Endothelial cell of umbilical vein (primary cell): ENCODE data around the gene REEP1. TPM values are rescaled to one million over a fixed set of nuclear protein-coding genes. Genes with fewer than 3 reads are reported as not detected.

Experiments used
- BruUV-seq: library from RNA; stranded (reverse); fragments of 400-500 nt; replicated peaks from 2 replicates; lab custom pipeline; 2021; lab: Mats Ljungman, UMichigan
- CTCF ChIA-PET: fragments of 300-600, 350-600 bp; sonication (Branson Sonifier 250); formaldehyde crosslinking; loops from one replicate; lab custom pipeline; 2021; ENCODE audit warnings: antibody characterized with exemption, inconsistent platforms; lab: Charles Lee
- POLR2A ChIA-PET: fragments of 300-600, 350-600 bp; sonication (Branson Sonifier 250); formaldehyde crosslinking; loops from one replicate; lab custom pipeline; 2021; ENCODE audit warnings: antibody characterized with exemption, inconsistent platforms; lab: Charles Lee
- DNase-seq: peaks from one replicate; pipeline ENCODE4 v3.0.0-alpha.2; 2011; ENCODE audit warnings: low read depth, low spot score
- FAIRE-seq: peaks from 2 replicates; lab custom pipeline; 2011; peaks lifted over from hg19 to GRCh38; lab: Jason Lieb, UNC
- H2AFZ ChIP-seq: 2 replicates; pipeline ENCODE4 v1.6.0; 2012; ENCODE audit warnings: low read depth, low read length, control low read depth, inconsistent platforms
- H3K27ac ChIP-seq: 2 replicates; pipeline ENCODE4 v1.5.1; 2011; ENCODE audit warnings: low read depth, mild to moderate bottlenecking, control low read depth, low read length, moderate library complexity; ENCODE audit not compliant: insufficient read depth
- H3K27me3 ChIP-seq, 2 experiments: 2 replicates each; pipeline versions ENCODE4 v1.6.0 to v1.6.1; 2011; ENCODE audit warnings: low read length in 2 of 2, mixed read lengths in 1 of 2; ENCODE audit not compliant: control insufficient read depth in 2 of 2, insufficient read depth in 2 of 2
- H3K36me3 ChIP-seq, 2 experiments: 2 replicates in 1 of 2; 3 replicates in 1 of 2; pipeline ENCODE4 v1.5.1; 2011; ENCODE audit warnings: low read length in 2 of 2, mild to moderate bottlenecking in 1 of 2, moderate library complexity in 1 of 2; ENCODE audit not compliant: control insufficient read depth in 2 of 2, insufficient read depth in 2 of 2; ENCODE audit errors: extremely low read depth in 1 of 2
- H3K4me1 ChIP-seq: 3 replicates; pipeline ENCODE4 v1.5.1; 2011; ENCODE audit warnings: mild to moderate bottlenecking, low read length; ENCODE audit not compliant: control insufficient read depth, insufficient read depth; ENCODE audit errors: extremely low read depth
- H3K4me2 ChIP-seq: 2 replicates; pipeline ENCODE4 v1.6.1; 2011; ENCODE audit warnings: low read length, control low read depth, mixed read lengths; ENCODE audit not compliant: insufficient read depth
- H3K4me3 ChIP-seq, 3 experiments: fragments of 200-600 bp in 1 of 3; sonication (generic), shearing (Covaris generic) in 1 of 3; replicated peaks in 1 of 3; 2 replicates each; pipeline ENCODE4 v1.5.1; 2011 to 2016; ENCODE audit warnings: control low read depth in 3 of 3, low read length in 3 of 3, mild to moderate bottlenecking in 2 of 3, inconsistent platforms in 1 of 3, low read depth in 1 of 3, moderate library complexity in 1 of 3; ENCODE audit not compliant: insufficient read depth in 1 of 3
- H3K79me2 ChIP-seq: 2 replicates; pipeline ENCODE4 v1.6.0; 2012; ENCODE audit warnings: low read length, inconsistent platforms; ENCODE audit not compliant: control insufficient read depth, insufficient read depth
- H3K9ac ChIP-seq: replicated peaks from 2 replicates; pipeline ENCODE3; 2011; ENCODE audit warnings: low read length, control low read depth; ENCODE audit not compliant: insufficient read depth; ENCODE audit errors: extremely low read depth
- H3K9me1 ChIP-seq: replicated peaks from 3 replicates; pipeline ENCODE4 v1.6.0; 2011; ENCODE audit warnings: mild to moderate bottlenecking, low read length; ENCODE audit not compliant: control insufficient read depth, insufficient read depth; ENCODE audit errors: extremely low read depth
- H3K9me3 ChIP-seq: replicated peaks from 2 replicates; pipeline ENCODE4 v1.5.1; 2012; ENCODE audit warnings: low read length, inconsistent platforms; ENCODE audit not compliant: control insufficient read depth, insufficient read depth
- H4K20me1 ChIP-seq: replicated peaks from 2 replicates; pipeline ENCODE3; 2011; ENCODE audit warnings: mild to moderate bottlenecking, low read length; ENCODE audit not compliant: control insufficient read depth, insufficient read depth; ENCODE audit errors: extremely low read depth
- GATA2 ChIP-seq: IDR thresholded peaks from 2 replicates; pipeline ENCODE4 v1.7.0; 2011; ENCODE audit warnings: low read depth, mild to moderate bottlenecking, moderate library complexity, mixed read lengths, low read length; ENCODE audit not compliant: insufficient read length, insufficient read depth
- JUN ChIP-seq: IDR thresholded peaks from 2 replicates; pipeline ENCODE4 v1.6.1; 2011; ENCODE audit warnings: borderline replicate concordance, low read depth; ENCODE audit not compliant: insufficient read length, insufficient read depth
- MYC ChIP-seq: IDR thresholded peaks from one replicate; pipeline ENCODE4 v1.6.1; 2011; ENCODE audit warnings: mild to moderate bottlenecking, low read depth, low read length
- POLR2A ChIP-seq: IDR thresholded peaks from 2 replicates; pipeline ENCODE4 v1.6.1; 2012; ENCODE audit warnings: low read depth, mild to moderate bottlenecking, control low read depth, low read length
- dilution Hi-C: fragments of 300-500 bp; cut with MboI; formaldehyde crosslinking; loops from one replicate; pipeline ENCODE4 v1.15.0; 2019; ENCODE audit warnings: low sequenced_read_pairs; ENCODE audit not compliant: extremely low pct_ligation_motif_present
- intact Hi-C: fragments of 100-400 bp; cut with micrococcal nuclease; formaldehyde crosslinking; loops from one replicate; pipeline ENCODE4 v1.10.0; 2022
- polyA plus RNA-seq, 4 experiments: library from polyadenylated mRNA; depleted of rRNA in 3 of 4; stranded (reverse) in 3 of 4; unstranded in 1 of 4; fragments of >200 nt; gene quantifications; 2 replicates each; pipeline versions ENCODE4 v1.2.1 to v1.2.3, GENCODE V29; 2011 to 2012; ENCODE audit warnings: missing spikeins in 1 of 4
- total RNA-seq: library from RNA; stranded (reverse); gene quantifications from 2 replicates; pipeline ENCODE4 v1.2.3, GENCODE V29; 2021
- TF ChIP-seq, protein P1 (sequence below): IDR thresholded peaks from 2 replicates; pipeline ENCODE4 v1.6.1; 2011; ENCODE audit not compliant: insufficient read depth, insufficient read length
- TF ChIP-seq, protein P2 (sequence below), 2 donors: IDR thresholded peaks; 1 replicate in 1 of 2; 2 replicates in 1 of 2; pipeline ENCODE4 v1.5.1; 2011; ENCODE audit warnings: low read length in 2 of 2, mild to moderate bottlenecking in 2 of 2, moderate library complexity in 2 of 2, control low read depth in 1 of 2, inconsistent platforms in 1 of 2, low read depth in 1 of 2; ENCODE audit not compliant: insufficient read depth in 1 of 2; ENCODE audit errors: extremely low read depth in 1 of 2

The REEP1 gene
- total and polyA plus RNA-seq, 2 donors (not counting 3 experiments of a cell fraction or from before 2014, with no cell fraction given): 0.11 to 0.53 TPM

DNA sequence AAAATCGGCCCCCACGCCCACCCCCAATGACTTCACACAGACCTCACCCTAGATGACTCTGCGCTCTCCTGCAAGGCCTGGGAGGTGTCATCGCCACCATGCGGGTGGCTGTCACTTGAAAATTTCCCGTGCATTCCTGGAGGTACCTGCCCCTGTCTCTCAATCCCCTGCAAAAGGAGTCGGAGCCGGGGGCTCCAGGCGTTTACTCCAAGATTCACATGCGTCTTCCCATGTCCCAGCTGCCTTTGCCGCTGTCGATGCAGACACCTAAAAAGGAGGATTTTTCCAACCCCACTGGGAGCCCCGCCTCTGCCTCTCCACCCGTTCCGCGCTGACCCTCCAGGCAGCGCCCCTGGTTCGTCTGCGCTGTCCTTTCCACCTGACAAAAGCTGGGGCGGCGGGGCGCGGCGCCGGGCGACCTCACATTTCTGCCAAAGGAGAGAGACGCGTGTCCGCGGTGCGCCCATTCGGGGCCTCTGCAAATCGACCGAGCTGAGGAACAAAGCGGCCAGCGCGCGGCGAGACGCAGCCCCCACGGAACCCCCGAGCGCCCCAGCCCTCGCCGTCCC is 667 bp downstream of the REEP1 start:
- intact Hi-C loops: no loop called here
- no peaks in the 10 kb centered on the region for H3K79me2 ChIP-seq
- no peak overlapping the region for H3K27ac ChIP-seq
- H3K36me3 ChIP-seq: no peaks in the 10 kb centered on the region
- ChIA-PET CTCF (no interaction called here), POLR2A (no interaction called here)
- H3K9me3 ChIP-seq: no peaks in the 10 kb centered on the region
- FAIRE-seq (no peak), DNase-seq (no peak)
- peak overlapping the region in 2 of 3 experiments; percentile 21 to 29 for H3K4me3 ChIP-seq
- dilution Hi-C loops: no loop called here
- H3K9me1 ChIP-seq: no peaks in the 10 kb centered on the region
- peak overlapping the region; percentile 32 for H2AFZ ChIP-seq
- TF ChIP-seq JUN (no peak), MYC (no peak), POLR2A (no peak), GATA2 (no peak)
- TF ChIP-seq, protein P1, sequence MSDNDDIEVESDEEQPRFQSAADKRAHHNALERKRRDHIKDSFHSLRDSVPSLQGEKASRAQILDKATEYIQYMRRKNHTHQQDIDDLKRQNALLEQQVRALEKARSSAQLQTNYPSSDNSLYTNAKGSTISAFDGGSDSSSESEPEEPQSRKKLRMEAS: no peak
- TF ChIP-seq, protein P2, sequence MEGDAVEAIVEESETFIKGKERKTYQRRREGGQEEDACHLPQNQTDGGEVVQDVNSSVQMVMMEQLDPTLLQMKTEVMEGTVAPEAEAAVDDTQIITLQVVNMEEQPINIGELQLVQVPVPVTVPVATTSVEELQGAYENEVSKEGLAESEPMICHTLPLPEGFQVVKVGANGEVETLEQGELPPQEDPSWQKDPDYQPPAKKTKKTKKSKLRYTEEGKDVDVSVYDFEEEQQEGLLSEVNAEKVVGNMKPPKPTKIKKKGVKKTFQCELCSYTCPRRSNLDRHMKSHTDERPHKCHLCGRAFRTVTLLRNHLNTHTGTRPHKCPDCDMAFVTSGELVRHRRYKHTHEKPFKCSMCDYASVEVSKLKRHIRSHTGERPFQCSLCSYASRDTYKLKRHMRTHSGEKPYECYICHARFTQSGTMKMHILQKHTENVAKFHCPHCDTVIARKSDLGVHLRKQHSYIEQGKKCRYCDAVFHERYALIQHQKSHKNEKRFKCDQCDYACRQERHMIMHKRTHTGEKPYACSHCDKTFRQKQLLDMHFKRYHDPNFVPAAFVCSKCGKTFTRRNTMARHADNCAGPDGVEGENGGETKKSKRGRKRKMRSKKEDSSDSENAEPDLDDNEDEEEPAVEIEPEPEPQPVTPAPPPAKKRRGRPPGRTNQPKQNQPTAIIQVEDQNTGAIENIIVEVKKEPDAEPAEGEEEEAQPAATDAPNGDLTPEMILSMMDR (IDR thresholded peaks at IDR 0.05; ENCODE audit: extremely low read depth in 1 of 2, insufficient read depth in 1 of 2, low read depth in 1 of 2, low read length in 2 of 2): no peak
- no TSS peak for BruUV-seq
- peaks cover 45 to 59% of the 10 kb centered on the region in 2 experiments for H3K27me3 ChIP-seq
- no peak overlapping the region for H3K4me2 ChIP-seq
- peaks cover 2% of the 10 kb centered on the region for H3K4me1 ChIP-seq
- H3K9ac ChIP-seq: no peak overlapping the region
- H4K20me1 ChIP-seq: no peaks in the 10 kb centered on the region
